Esophagus (tissue), 2 donors: Measurements from ENCODE around the gene ARHGAP6. TPM values are rescaled to one million over a fixed set of nuclear protein-coding genes. Genes with fewer than 3 reads are reported as not detected.

Source experiments
- H3K27ac ChIP-seq, 2 donors: one replicate each; pipeline ENCODE4 v1.5.1; 2013; ENCODE audit warnings: low read depth in 2 of 2, mild to moderate bottlenecking in 2 of 2, inconsistent platforms in 1 of 2, low read length in 1 of 2, moderate library complexity in 1 of 2
- H3K27me3 ChIP-seq, 2 donors: one replicate each; pipeline ENCODE4 v1.6.1; 2013; ENCODE audit warnings: low read length in 2 of 2, control low read depth in 1 of 2, mild to moderate bottlenecking in 1 of 2; ENCODE audit not compliant: insufficient read depth in 2 of 2, control insufficient read depth in 1 of 2
- H3K36me3 ChIP-seq, 2 donors: one replicate each; pipeline ENCODE4 v1.6.1; 2013; ENCODE audit warnings: low read length in 1 of 2; ENCODE audit not compliant: control insufficient read depth in 2 of 2, insufficient read depth in 2 of 2
- H3K4me1 ChIP-seq, 2 donors: one replicate each; pipeline ENCODE4 v1.6.1; 2013; ENCODE audit warnings: low read length in 1 of 2; ENCODE audit not compliant: control insufficient read depth in 2 of 2, insufficient read depth in 2 of 2
- H3K4me3 ChIP-seq, 2 donors: one replicate each; pipeline ENCODE4 v1.5.1; 2013; ENCODE audit warnings: low read length in 2 of 2, mild to moderate bottlenecking in 2 of 2, low read depth in 1 of 2, moderate library complexity in 1 of 2
- H3K9me3 ChIP-seq, 2 donors: one replicate each; pipeline ENCODE4 v1.6.1; 2013; ENCODE audit warnings: mild to moderate bottlenecking in 2 of 2, low read depth in 1 of 2, low read length in 1 of 2, moderate library complexity in 1 of 2; ENCODE audit not compliant: control insufficient read depth in 2 of 2, insufficient read depth in 1 of 2
- WGBS, 2 donors: extraction: QIAGEN DNeasy Blood & Tissue Kit; methylation state at CpG; one replicate each; pipeline ENCODE4 v1.1.7; 2013; 5-methylcytosine and 5-hydroxymethylcytosine counted together
- polyA plus RNA-seq, 2 donors: library from polyadenylated mRNA; stranded (reverse); fragments of 200-250 nt; gene quantifications; one replicate each; pipeline ENCODE4 v1.2.3, GENCODE V29; 2013
- donor health status: healthy with polysubstance abuse.
- donor health status: Bipolar disorder and iron deficiency.

Gene ARHGAP6
- polyA plus RNA-seq, 2 donors, result 0.98 to 1.7 TPM

DNA sequence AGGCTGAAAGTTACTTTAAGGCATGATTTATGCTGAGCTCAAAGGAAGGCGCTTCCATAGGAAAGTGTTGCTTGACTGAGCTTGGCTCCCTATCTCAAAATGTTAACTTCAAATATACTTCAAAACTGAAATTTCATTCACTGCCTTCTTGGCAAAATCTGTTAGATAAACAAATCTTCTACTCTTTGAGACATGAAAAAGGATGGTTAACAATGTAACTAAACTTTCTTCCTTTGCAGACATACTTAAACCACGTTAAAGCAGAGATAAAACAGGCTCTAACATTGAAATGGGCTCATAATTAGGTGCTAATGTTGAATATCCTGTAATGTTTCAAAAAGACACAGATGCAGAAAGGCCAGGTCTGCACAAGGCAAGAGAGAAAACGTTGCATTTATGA is 262.1 kb downstream of the ARHGAP6 start:
- Histone ChIP-seq H3K27me3 (no peaks in the 10 kb centered on the region), H3K36me3 (no peaks in the 10 kb centered on the region)
- 42 to 56% methylated on average over 3 of the region's 3 CpGs for WGBS, 2 donors

DNA sequence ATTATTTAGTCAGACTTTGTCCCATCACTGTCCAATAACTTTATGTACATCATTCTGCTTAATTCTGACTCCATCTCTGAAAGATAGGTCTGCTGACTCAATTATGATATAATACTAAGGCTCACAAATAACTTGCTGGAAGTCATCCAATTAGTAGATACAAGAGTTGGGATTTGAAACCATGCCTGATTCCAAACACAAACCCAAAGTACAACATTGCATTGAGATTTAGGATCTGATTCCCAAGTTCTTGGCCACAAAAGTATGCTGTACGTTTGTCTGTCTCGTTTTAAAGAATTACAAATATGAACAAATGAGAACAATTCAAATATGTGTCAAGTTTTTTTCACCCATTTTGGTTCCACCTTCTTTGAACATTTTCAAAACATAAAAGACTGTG is 263.8 kb downstream of the ARHGAP6 start:
- no peaks in the 10 kb centered on the region for H3K36me3 ChIP-seq
- no peak overlapping the region for H3K4me3 ChIP-seq
- 33 to 58% methylated on average over 2 of the region's 2 CpGs for WGBS, 2 donors

More for the DNA sequence above, 262.1 kb downstream of the ARHGAP6 start:
- H3K4me3 ChIP-seq, result no peak overlapping the region
- H3K27ac ChIP-seq, result no peak overlapping the region
- no peaks in the 10 kb centered on the region for H3K9me3 ChIP-seq
- H3K4me1 ChIP-seq, result no peaks in the 10 kb centered on the region

GRCh38 chrX:11399489-11400094 is 266.1 kb downstream of the ARHGAP6 start:
- no peaks in the 10 kb centered on the region for H3K9me3 ChIP-seq
- H3K27me3 ChIP-seq, result no peaks in the 10 kb centered on the region
- H3K27ac ChIP-seq, result no peak overlapping the region
- no peak overlapping the region for H3K4me3 ChIP-seq
- no peaks in the 10 kb centered on the region for H3K4me1 ChIP-seq
- whole genome bisulfite sequencing, 2 donors, result 74 to 89% methylated on average over 2 of the region's 2 CpGs
- no peaks in the 10 kb centered on the region for H3K36me3 ChIP-seq

More for the DNA sequence above, 263.8 kb downstream of the ARHGAP6 start:
- Histone ChIP-seq H3K4me1 (no peaks in the 10 kb centered on the region), H3K9me3 (no peaks in the 10 kb centered on the region), H3K27me3 (no peaks in the 10 kb centered on the region), H3K27ac (no peak overlapping the region)

DNA sequence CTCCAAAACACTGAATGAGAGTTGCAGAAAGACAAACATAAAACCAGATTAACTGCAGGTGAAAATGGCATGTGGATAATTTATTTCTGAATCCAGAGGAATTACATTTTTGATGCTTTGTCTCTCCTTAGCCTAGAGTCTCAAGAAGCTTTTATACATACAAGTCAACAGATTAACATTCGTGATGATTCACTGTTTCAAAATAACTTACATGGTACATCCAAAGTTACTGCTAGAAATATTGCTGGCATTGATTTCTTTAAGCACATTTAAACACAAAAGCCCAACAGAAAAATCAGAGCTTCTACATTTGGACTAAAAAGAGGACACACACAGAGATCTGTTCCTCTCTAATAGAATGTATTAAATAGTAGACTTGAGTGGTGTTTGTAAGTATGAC is 266.9 kb downstream of the ARHGAP6 start:
- Histone ChIP-seq H3K27ac (no peak overlapping the region), H3K4me3 (no peak overlapping the region), H3K9me3 (no peaks in the 10 kb centered on the region), H3K36me3 (no peaks in the 10 kb centered on the region), H3K4me1 (no peaks in the 10 kb centered on the region), H3K27me3 (no peaks in the 10 kb centered on the region)
- whole genome bisulfite sequencing, 2 donors, result 17 to 21% methylated on average over 1 of the region's 1 CpG

DNA sequence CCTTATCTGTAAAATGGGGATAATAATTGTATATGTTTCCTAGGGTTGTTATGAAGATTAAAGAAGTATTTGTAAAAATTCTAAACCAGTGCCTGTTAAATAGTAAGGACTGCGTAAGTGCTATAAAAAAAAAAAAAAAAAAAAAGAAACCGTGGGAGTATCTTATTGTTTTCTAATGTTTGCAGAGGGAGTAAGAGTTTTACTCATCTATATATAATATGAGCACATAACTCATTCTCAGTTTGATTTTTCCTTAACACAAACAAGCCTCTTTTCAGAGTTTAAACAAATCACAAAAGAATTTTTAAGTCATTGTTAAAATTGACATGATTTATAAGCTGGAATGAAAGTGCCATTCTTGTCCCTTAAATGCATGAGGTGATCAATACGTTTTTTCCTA is 267.6 kb downstream of the ARHGAP6 start:
- Histone ChIP-seq H3K4me1 (no peaks in the 10 kb centered on the region), H3K27ac (no peak overlapping the region), H3K36me3 (no peaks in the 10 kb centered on the region), H3K27me3 (no peaks in the 10 kb centered on the region), H3K4me3 (no peak overlapping the region), H3K9me3 (no peaks in the 10 kb centered on the region)
- WGBS, 2 donors, result 35 to 44% methylated on average over 3 of the region's 3 CpGs

DNA sequence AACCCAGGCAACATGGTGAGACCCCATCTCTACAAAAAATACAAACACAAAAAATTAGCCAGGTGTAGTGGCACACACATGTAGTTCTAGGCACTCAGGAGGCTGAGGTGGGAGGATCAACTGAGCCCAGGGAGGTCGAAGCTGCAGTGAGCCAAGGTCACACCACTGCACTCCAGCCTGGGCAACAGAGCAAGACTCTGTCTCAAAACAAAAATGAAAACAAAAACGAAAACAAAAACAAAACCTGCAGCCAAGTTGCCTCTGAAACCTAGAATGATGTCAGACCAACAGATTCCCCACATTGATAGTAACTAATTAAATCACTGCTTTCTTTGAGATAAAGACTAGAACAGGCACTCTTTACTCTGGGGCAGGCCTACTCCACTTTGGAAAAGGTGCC is 268.0 kb downstream of the ARHGAP6 start:
- H3K9me3 ChIP-seq, result no peaks in the 10 kb centered on the region
- no peaks in the 10 kb centered on the region for H3K4me1 ChIP-seq
- no peaks in the 10 kb centered on the region for H3K27me3 ChIP-seq
- H3K27ac ChIP-seq, result no peak overlapping the region
- no peak overlapping the region for H3K4me3 ChIP-seq
- H3K36me3 ChIP-seq, result no peaks in the 10 kb centered on the region
- WGBS, 2 donors, result 55 to 83% methylated on average over 2 of the region's 2 CpGs

- H3K4me3 ChIP-seq, result no peak overlapping the region
These were observed 269.9 kb downstream of the ARHGAP6 start for GRCh38 chrX:11395859-11396258.

GRCh38 chrX:11393949-11394654 is 271.6 kb downstream of the ARHGAP6 start:
- no peaks in the 10 kb centered on the region for H3K9me3 ChIP-seq
- H3K4me3 ChIP-seq, result no peak overlapping the region
- no peaks in the 10 kb centered on the region for H3K27me3 ChIP-seq
- 93 to 94% methylated on average over 2 of the region's 2 CpGs for WGBS, 2 donors
- H3K4me1 ChIP-seq, result no peaks in the 10 kb centered on the region
- H3K27ac ChIP-seq, result no peak overlapping the region
- H3K36me3 ChIP-seq, result no peaks in the 10 kb centered on the region

More at GRCh38 chrX:11395859-11396258, 269.9 kb downstream of the ARHGAP6 start:
- H3K36me3 ChIP-seq, result no peaks in the 10 kb centered on the region
- H3K9me3 ChIP-seq, result no peaks in the 10 kb centered on the region
- 53 to 67% methylated on average over 1 of the region's 1 CpG for WGBS, 2 donors
- no peaks in the 10 kb centered on the region for H3K27me3 ChIP-seq
- no peaks in the 10 kb centered on the region for H3K4me1 ChIP-seq
- no peak overlapping the region for H3K27ac ChIP-seq

DNA sequence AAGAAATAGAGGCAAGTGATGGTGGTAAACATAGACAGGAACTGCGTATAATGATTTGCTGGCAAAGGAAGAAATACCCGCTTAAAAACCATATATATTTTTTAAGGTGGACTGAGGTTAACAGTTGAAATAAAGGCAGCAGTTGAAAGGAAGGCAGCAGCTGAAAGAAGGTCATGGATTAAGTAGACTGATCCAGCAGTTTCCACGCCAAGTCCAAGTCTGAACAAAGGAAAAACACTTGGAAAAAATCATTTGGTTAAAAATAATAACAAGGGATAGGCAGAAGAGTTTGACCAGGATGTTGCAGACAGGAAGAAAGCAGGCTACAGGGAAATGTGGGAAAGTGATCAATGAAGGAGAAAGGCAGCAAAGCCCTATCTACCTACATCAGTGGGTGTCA is 278.9 kb downstream of the ARHGAP6 start:
- 52 to 58% methylated on average over 3 of the region's 3 CpGs for WGBS, 2 donors
- no peak overlapping the region for H3K4me3 ChIP-seq

More for the DNA sequence above, 278.9 kb downstream of the ARHGAP6 start:
- Histone ChIP-seq H3K9me3 (no peaks in the 10 kb centered on the region), H3K4me1 (peaks cover 0 to 3% of the 10 kb centered on the region in 2 donors), H3K36me3 (no peaks in the 10 kb centered on the region), H3K27ac (no peak overlapping the region), H3K27me3 (no peaks in the 10 kb centered on the region)
